ENCODE measurements around the gene LIME1. TPM values are rescaled to one million over a fixed set of nuclear protein-coding genes. Genes with fewer than 3 reads are reported as not detected.
A peak's percentile ranks its signal among the peaks of the same experiment; 100 is the strongest.

Gene LIME1
- total and polyA plus RNA-seq, 9 of the 15 experiments (the other 6 are each of a cell fraction or from before 2014, with no cell fraction given): 0.11 to 17.1 (median 2.8) TPM; not detected in 2

- no peak for ATAC-seq
- in situ Hi-C loops (cut with MboI) (no loop called here), intact Hi-C loops (cut with micrococcal nuclease) (no loop called here)
- Histone ChIP-seq H2AFZ (ENCODE audit: low read depth, low read length) (no peak within 1 kb of the TSS), H3K27ac (ENCODE audit: extremely low read depth, low read depth, low read length) (no peak within 1 kb of the TSS), H3K36me3 (ENCODE audit: control insufficient read depth, insufficient read depth, low read length) (peaks cover 26% of the 10 kb centered on the region; the same call in 2 of the 3 replicates), H3K4me2 (ENCODE audit: insufficient read depth, low read length) (no peak within 1 kb of the TSS), H3K4me3 (no peak within 1 kb of the TSS), H3K4me1 (replicated peaks in 1 of 2; ENCODE audit: control insufficient read depth in 2 of 2, insufficient read depth in 2 of 2, low read length in 2 of 2) (peaks cover 9 to 80% of the 10 kb centered on the region in 2 experiments), H3K79me2 (ENCODE audit: control insufficient read depth, insufficient read depth, low read length) (no peaks in the 10 kb centered on the region), H3K27me3 (ENCODE audit: control insufficient read depth in 2 of 2, insufficient read depth in 2 of 2, low read length in 2 of 2) (no peaks in the 10 kb centered on the region), H4K20me1 (replicated peaks; ENCODE audit: control insufficient read depth, insufficient read depth, low read length) (no peaks in the 10 kb centered on the region; the same call in 1 of the 2 replicates), H3K9me1 (ENCODE audit: control insufficient read depth, insufficient read depth, low read length) (no peaks in the 10 kb centered on the region), H3K9me3 (replicated peaks; ENCODE audit: control insufficient read depth, insufficient read depth, low read depth, low read length) (no peaks in the 10 kb centered on the region), H3K9ac (ENCODE audit: insufficient read depth in 1 of 2, low read depth in 2 of 2, low read length in 2 of 2) (peak within 1 kb of the TSS in 1 of 2 experiments; percentile 36; a peak in 1 of 4 replicates)
- peak in 1 of 4 experiments; percentile 17 for DNase-seq (ENCODE audit: extremely low read depth in 1 of 4, low spot score in 3 of 4)
- WGBS (ENCODE audit: insufficient coverage, low coverage, missing lambda C conversion rate): 90% methylated on average over 34 of the region's 52 CpGs
- BruUV-seq (replicated peaks): no TSS peak
- ChIA-PET CTCF (ENCODE audit: low intra/inter-chr PET ratio) (no interaction called here), POLR2A (interaction anchor here (0.7 to 3.1 kb wide), 3 partner anchors 11 to 168 kb away, joined by 3 to 27 read pairs (median 4); partner anchors contain the start of genes ARFRP1, TPD52L2 and ZGPAT)
- no peak for FAIRE-seq
- TF ChIP-seq RAD51 (IDR thresholded peaks at IDR 0.05; ENCODE audit: borderline replicate concordance, low read depth) (no peak), SRSF1 (IDR thresholded peaks at IDR 0.05; ENCODE audit: low read depth, low read length) (peak; percentile 58; the same call in 1 of the 2 replicates), SRSF3 (IDR thresholded peaks at IDR 0.05; ENCODE audit: insufficient read depth, low read length) (no peak), KAT8 (IDR thresholded peaks at IDR 0.05; ENCODE audit: low read depth) (no peak), MIER1 (IDR thresholded peaks at IDR 0.05; ENCODE audit: low read depth) (no peak), EP300 (IDR thresholded peaks at IDR 0.05; ENCODE audit: low read length) (no peak), MAX (CRISPR knock-in tag; IDR thresholded peaks at IDR 0.05) (no peak), HMGN3 (IDR thresholded peaks at IDR 0.05; ENCODE audit: borderline replicate concordance, extremely low read depth, insufficient read length, low read depth, low read length) (peak; percentile 46), KDM5B (IDR thresholded peaks at IDR 0.05; ENCODE audit: insufficient replicate concordance, low read depth, low read length) (no peak), ZNF3 (CRISPR knock-in tag; IDR thresholded peaks at IDR 0.05) (no peak), CREB5 (CRISPR knock-in tag; IDR thresholded peaks at IDR 0.05) (no peak), NBN (IDR thresholded peaks at IDR 0.05; ENCODE audit: low read depth) (no peak), DPF2 (IDR thresholded peaks at IDR 0.05) (no peak), ZNF274 (IDR thresholded peaks at IDR 0.05; ENCODE audit: borderline replicate concordance, low read depth, low read length) (no peak), RBM39 (optimal IDR thresholded peaks at IDR 0.05; ENCODE audit: low read depth, low read length) (peak; percentile 66), CREBBP (IDR thresholded peaks at IDR 0.05; ENCODE audit: low read depth, low read length) (no peak), HNRNPK (IDR thresholded peaks at IDR 0.05; ENCODE audit: low read depth, low read length, poor library complexity, severe bottlenecking) (peak; percentile 34), ZNF253 (CRISPR knock-in tag; conservative IDR thresholded peaks at IDR 0.05) (no peak), U2AF1 (optimal IDR thresholded peaks at IDR 0.05; ENCODE audit: low read depth, low read length) (peak; percentile 67), MAFK (IDR thresholded peaks at IDR 0.05; ENCODE audit: low read length) (no peak), FOXK1 (CRISPR knock-in tag; IDR thresholded peaks at IDR 0.05; ENCODE audit: borderline replicate concordance) (no peak), GABPB2 (CRISPR knock-in tag; conservative IDR thresholded peaks at IDR 0.05) (no peak), POLR2B (IDR thresholded peaks at IDR 0.05; ENCODE audit: low read depth, partially characterized antibody) (no peak)
Observed at GRCh38 chr20:63696628-63697356, 39.7 kb upstream of the LIME1 start, which contains the start of gene TNFRSF6B. TSS of gene TNFRSF6B (plus strand) at chr20:63696652. CDS start at chr20:63696768, 116 bp downstream.
